GM12872 (cell line): ENCODE results near the gene GSTA5.

Experiments used
- CTCF ChIP-seq: IDR thresholded peaks from 3 replicates; pipeline ENCODE4 v1.5.1; 2011; ENCODE audit warnings: low read depth, mild to moderate bottlenecking, low read length, moderate library complexity; ENCODE audit not compliant: insufficient read depth

The GSTA5 gene

GRCh38 chr6:52787917-52788316 lies 52.7 kb downstream of the GSTA5 start:
- TF ChIP-seq CTCF: no peak

- no peak for TF ChIP-seq CTCF
Observed at GRCh38 chr6:52786249-52786956, 54.2 kb downstream of the GSTA5 start.
